Lung microvascular endothelial cell (primary cell): Measurements from ENCODE around the gene ACHE. TPM values are rescaled to one million over a fixed set of nuclear protein-coding genes. Genes with fewer than 3 reads are reported as not detected.

Source experiments
- DNase-seq, 2 donors: peaks; one replicate each; pipeline versions ENCODE4 v3.0.0 to v3.0.0-alpha.2; 2010; ENCODE audit warnings: low read depth in 2 of 2
- total RNA-seq: library from RNA; depleted of rRNA; stranded (reverse); fragments of >200 nt; gene quantifications from 2 replicates; pipeline ENCODE4 v1.2.1, GENCODE V29; 2014

Gene ACHE
- total RNA-seq, 1 donor from 2014 or later = 3.4 TPM

- no peak for DNase-seq
Measured at GRCh38 chr7:100884736-100885439, 10.8 kb downstream of the ACHE start.

- DNase-seq = no peak
Measured at GRCh38 chr7:100882785-100883526, 12.7 kb downstream of the ACHE start.

GRCh38 chr7:100882201-100882600 is 13.5 kb downstream of the ACHE start:
- DNase-seq = no peak

- DNase-seq = no peak
Measured at GRCh38 chr7:100881136-100881535, 14.6 kb downstream of the ACHE start.

- DNase-seq = no peak
Measured at GRCh38 chr7:100880645-100881044, 15.0 kb downstream of the ACHE start.

- no peak for DNase-seq
Measured at GRCh38 chr7:100879685-100880261, 15.9 kb downstream of the ACHE start.

- no peak for DNase-seq
Measured at GRCh38 chr7:100878685-100879084, 17.0 kb downstream of the ACHE start.

GRCh38 chr7:100878013-100878412 is 17.7 kb downstream of the ACHE start:
- DNase-seq = no peak

GRCh38 chr7:100875356-100875751 is 20.3 kb downstream of the ACHE start:
- DNase-seq = peak; percentile 32 to 37

- peak; percentile 99 for DNase-seq
Measured at GRCh38 chr7:100874577-100875355, 20.9 kb downstream of the ACHE start, which contains the start of gene SRRT. TSS of gene SRRT (plus strand) at chr7:100875103. CDS start at chr7:100875591, 488 bp downstream.

- DNase-seq = no peak
Measured at GRCh38 chr7:100874300-100874576, 21.4 kb downstream of the ACHE start.

GRCh38 chr7:100873599-100874299 is 21.9 kb downstream of the ACHE start:
- no peak for DNase-seq

- peak in 1 of 2 donors; percentile 40 for DNase-seq
Measured at GRCh38 chr7:100867776-100868485, 27.8 kb downstream of the ACHE start.

- DNase-seq = peak; percentile 74 to 76
Measured at GRCh38 chr7:100867040-100867775, 28.5 kb downstream of the ACHE start, which contains the start of gene TRIP6. TSS of gene TRIP6 (plus strand) at chr7:100867387. CDS start at chr7:100867498, 111 bp downstream.

GRCh38 chr7:100866729-100867039 is 29.0 kb downstream of the ACHE start:
- DNase-seq = no peak

GRCh38 chr7:100865938-100866728 is 29.6 kb downstream of the ACHE start:
- peak in 1 of 2 donors; percentile 54 for DNase-seq

GRCh38 chr7:100865372-100865911 is 30.2 kb downstream of the ACHE start:
- DNase-seq = peak; percentile 56 to 66

- DNase-seq = no peak
Measured at GRCh38 chr7:100864263-100864845, 31.3 kb downstream of the ACHE start.
